ENCODE measurements around the gene DLGAP4. TPM values are rescaled to one million over a fixed set of nuclear protein-coding genes. Genes with fewer than 3 reads are reported as not detected.

DLGAP4 gene
- total and polyA plus RNA-seq, 2 of the 13 experiments (the other 11 are each of a cell fraction or from before 2014, with no cell fraction given), result 15.2 to 26.7 TPM

DNA sequence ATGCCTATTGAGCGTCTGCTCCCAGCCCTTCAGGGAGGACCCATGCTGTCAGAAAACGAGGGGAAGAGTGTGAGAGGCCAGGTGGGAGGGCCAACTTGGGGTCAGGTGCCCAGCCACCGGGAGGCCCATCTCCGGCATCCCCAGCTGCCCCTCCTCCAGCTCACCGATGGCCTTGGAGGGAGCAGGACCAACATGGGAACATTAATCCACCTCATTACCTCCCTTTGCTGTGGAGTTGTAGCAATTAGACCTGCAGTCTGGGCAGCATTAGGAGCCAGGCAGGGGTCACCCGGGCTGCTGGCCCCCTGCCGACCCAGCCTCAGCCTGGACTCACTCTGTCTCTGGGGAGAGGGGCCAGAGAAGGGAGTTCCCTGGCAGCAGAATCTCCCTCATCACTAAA is 25.1 kb downstream of the DLGAP4 start:
- POLR2A ChIA-PET, result no interaction called here
- CTCF ChIA-PET (ENCODE audit: low intra/inter-chr PET ratio, low total read pairs), result no interaction called here
- Histone ChIP-seq H3K9ac (ENCODE audit: insufficient read depth, low read depth, low read length) (no peak overlapping the region), H3K4me3 (replicated peaks in 1 of 3; ENCODE audit: insufficient read depth in 1 of 3, low read depth in 2 of 3, low read length in 3 of 3) (no peak overlapping the region), H4K20me1 (ENCODE audit: insufficient read depth, low read length) (peaks cover 6% of the 10 kb centered on the region; the same call in 1 of the 2 replicates), H2AFZ (ENCODE audit: low read length) (no peak overlapping the region), H3K4me2 (ENCODE audit: low read depth, low read length) (no peak overlapping the region), H3K79me2 (ENCODE audit: insufficient read depth, low read length) (no peaks in the 10 kb centered on the region), H3K4me1 (ENCODE audit: insufficient read depth, low read length) (no peaks in the 10 kb centered on the region), H3K36me3 (replicated peaks in 1 of 2; ENCODE audit: control insufficient read depth in 1 of 2, insufficient read depth in 2 of 2, low read length in 2 of 2) (no peaks in the 10 kb centered on the region), H3K9me3 (ENCODE audit: low read length) (no peaks in the 10 kb centered on the region), H3K27me3 (ENCODE audit: control insufficient read depth in 1 of 2, insufficient read depth in 2 of 2, low read length in 2 of 2) (peaks cover 7 to 56% of the 10 kb centered on the region in 2 experiments; a peak in 4 of 5 replicates), H3K27ac (ENCODE audit: extremely low read length, insufficient read depth, low read length) (no peak overlapping the region)
- BruUV-seq (replicated peaks), result no TSS peak
- intact Hi-C loops (cut with micrococcal nuclease; ENCODE audit: unreplicated experiment), result no loop called here
- in situ Hi-C loops (cut with HindIII; ENCODE audit: extremely low pct_ligation_motif_present, low pct_unique_long_range_greater_than_20kb), result no loop called here
- no peak for TF ChIP-seq ZSCAN31 (CRISPR knock-in tag; IDR thresholded peaks at IDR 0.05; ENCODE audit: low read depth)
- TF ChIP-seq HOXD1 (CRISPR knock-in tag; IDR thresholded peaks at IDR 0.05), result no peak
- TF ChIP-seq TBX2 (CRISPR knock-in tag; IDR thresholded peaks at IDR 0.05; ENCODE audit: borderline replicate concordance), result no peak
- no peak for TF ChIP-seq ZNF468 (CRISPR knock-in tag; IDR thresholded peaks at IDR 0.05)
- TF ChIP-seq, protein P1, sequence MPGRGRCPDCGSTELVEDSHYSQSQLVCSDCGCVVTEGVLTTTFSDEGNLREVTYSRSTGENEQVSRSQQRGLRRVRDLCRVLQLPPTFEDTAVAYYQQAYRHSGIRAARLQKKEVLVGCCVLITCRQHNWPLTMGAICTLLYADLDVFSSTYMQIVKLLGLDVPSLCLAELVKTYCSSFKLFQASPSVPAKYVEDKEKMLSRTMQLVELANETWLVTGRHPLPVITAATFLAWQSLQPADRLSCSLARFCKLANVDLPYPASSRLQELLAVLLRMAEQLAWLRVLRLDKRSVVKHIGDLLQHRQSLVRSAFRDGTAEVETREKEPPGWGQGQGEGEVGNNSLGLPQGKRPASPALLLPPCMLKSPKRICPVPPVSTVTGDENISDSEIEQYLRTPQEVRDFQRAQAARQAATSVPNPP (CRISPR knock-in tag; IDR thresholded peaks at IDR 0.05), result no peak
- TF ChIP-seq, protein P2, sequence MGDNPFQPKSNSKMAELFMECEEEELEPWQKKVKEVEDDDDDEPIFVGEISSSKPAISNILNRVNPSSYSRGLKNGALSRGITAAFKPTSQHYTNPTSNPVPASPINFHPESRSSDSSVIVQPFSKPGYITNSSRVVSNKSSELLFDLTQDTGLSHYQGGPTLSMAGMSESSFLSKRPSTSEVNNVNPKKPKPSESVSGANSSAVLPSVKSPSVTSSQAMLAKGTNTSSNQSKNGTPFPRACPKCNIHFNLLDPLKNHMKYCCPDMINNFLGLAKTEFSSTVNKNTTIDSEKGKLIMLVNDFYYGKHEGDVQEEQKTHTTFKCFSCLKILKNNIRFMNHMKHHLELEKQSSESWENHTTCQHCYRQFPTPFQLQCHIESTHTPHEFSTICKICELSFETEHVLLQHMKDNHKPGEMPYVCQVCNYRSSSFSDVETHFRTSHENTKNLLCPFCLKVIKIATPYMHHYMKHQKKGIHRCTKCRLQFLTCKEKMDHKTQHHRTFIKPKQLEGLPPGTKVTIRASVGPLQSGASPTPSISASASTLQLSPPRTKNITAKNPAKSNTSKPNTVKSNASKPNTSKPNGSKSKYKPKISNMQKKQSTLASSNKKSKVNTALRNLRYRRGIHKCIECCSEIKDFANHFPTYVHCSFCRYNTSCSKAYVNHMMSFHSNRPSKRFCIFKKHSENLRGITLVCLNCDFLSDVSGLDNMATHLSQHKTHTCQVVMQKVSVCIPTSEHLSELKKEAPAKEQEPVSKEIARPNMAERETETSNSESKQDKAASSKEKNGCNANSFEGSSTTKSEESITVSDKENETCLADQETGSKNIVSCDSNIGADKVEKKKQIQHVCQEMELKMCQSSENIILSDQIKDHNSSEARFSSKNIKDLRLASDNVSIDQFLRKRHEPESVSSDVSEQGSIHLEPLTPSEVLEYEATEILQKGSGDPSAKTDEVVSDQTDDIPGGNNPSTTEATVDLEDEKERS (CRISPR knock-in tag; IDR thresholded peaks at IDR 0.05), result no peak
- TF ChIP-seq MEIS2 (CRISPR knock-in tag; IDR thresholded peaks at IDR 0.05), result no peak
- no peak for TF ChIP-seq DNMT3B (CRISPR knock-in tag; conservative IDR thresholded peaks at IDR 0.05)
- TF ChIP-seq KMT2B (CRISPR knock-in tag; IDR thresholded peaks at IDR 0.05), result no peak
- no peak for TF ChIP-seq ZNF772 (CRISPR knock-in tag; IDR thresholded peaks at IDR 0.05)
- TF ChIP-seq ZNF264 (CRISPR knock-in tag; IDR thresholded peaks at IDR 0.05), result no peak
- no peak for TF ChIP-seq ZNF382 (CRISPR knock-in tag; IDR thresholded peaks at IDR 0.05; ENCODE audit: borderline replicate concordance)
- TF ChIP-seq ATF7-NPFF (CRISPR knock-in tag; IDR thresholded peaks at IDR 0.05; ENCODE audit: low read depth), result no peak
- no peak for TF ChIP-seq PCBP2 (optimal IDR thresholded peaks at IDR 0.05; ENCODE audit: low read depth, low read length, poor library complexity, severe bottlenecking)
- no peak for TF ChIP-seq REPIN1 (CRISPR knock-in tag; IDR thresholded peaks at IDR 0.05; ENCODE audit: borderline replicate concordance, low read depth)
- no peak for TF ChIP-seq TRIM24 (CRISPR knock-in tag; IDR thresholded peaks at IDR 0.05)
- TF ChIP-seq, protein P3, sequence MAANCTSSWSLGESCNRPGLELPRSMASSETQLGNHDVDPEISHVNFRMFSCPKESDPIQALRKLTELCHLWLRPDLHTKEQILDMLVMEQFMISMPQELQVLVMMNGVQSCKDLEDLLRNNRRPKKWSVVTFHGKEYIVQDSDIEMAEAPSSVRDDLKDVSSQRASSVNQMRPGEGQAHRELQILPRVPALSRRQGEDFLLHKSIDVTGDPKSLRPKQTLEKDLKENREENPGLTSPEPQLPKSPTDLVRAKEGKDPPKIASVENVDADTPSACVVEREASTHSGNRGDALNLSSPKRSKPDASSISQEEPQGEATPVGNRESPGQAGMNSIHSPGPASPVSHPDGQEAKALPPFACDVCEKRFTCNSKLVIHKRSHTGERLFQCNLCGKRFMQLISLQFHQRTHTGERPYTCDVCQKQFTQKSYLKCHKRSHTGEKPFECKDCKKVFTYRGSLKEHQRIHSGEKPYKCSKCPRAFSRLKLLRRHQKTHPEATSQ (CRISPR knock-in tag; IDR thresholded peaks at IDR 0.05; ENCODE audit: borderline replicate concordance), result no peak
- ATAC-seq (no peak), DNase-seq (ENCODE audit: low spot score) (no peak), FAIRE-seq (no peak)
- 18% methylated on average over 5 of the region's 7 CpGs for whole genome bisulfite sequencing (ENCODE audit: low lambda C conversion rate)

Data from HepG2 (cell line).